Activated CD4-positive, alpha-beta T cell treated with anti-CD3 and anti-CD28 coated beads for 48 hours (primary cell): ENCODE data around the gene ALK.

Experiments
- DNase-seq: peaks from one replicate; pipeline ENCODE4 v3.0.0-alpha.2; 2020

ALK gene

GRCh38 chr2:29573147-29573546 lies 348.2 kb downstream of the ALK start:
- DNase-seq, result no peak

GRCh38 chr2:29570539-29570938 lies 350.8 kb downstream of the ALK start:
- no peak for DNase-seq

GRCh38 chr2:29567906-29568520 lies 353.4 kb downstream of the ALK start:
- DNase-seq, result no peak

GRCh38 chr2:29563697-29564096 lies 357.7 kb downstream of the ALK start:
- DNase-seq, result no peak

GRCh38 chr2:29562896-29563295 lies 358.5 kb downstream of the ALK start:
- DNase-seq, result no peak

- DNase-seq, result no peak
Observed at GRCh38 chr2:29562319-29562718, 359.1 kb downstream of the ALK start.

- DNase-seq, result no peak
Observed at GRCh38 chr2:29561628-29562027, 359.8 kb downstream of the ALK start.

GRCh38 chr2:29561181-29561580 lies 360.2 kb downstream of the ALK start:
- no peak for DNase-seq

GRCh38 chr2:29560566-29560965 lies 360.8 kb downstream of the ALK start:
- no peak for DNase-seq

- DNase-seq, result no peak
Observed at GRCh38 chr2:29560030-29560429, 361.4 kb downstream of the ALK start.

- no peak for DNase-seq
Observed at GRCh38 chr2:29559578-29559977, 361.8 kb downstream of the ALK start.

GRCh38 chr2:29558097-29558496 lies 363.3 kb downstream of the ALK start:
- no peak for DNase-seq

- DNase-seq, result no peak
Observed at GRCh38 chr2:29557268-29557667, 364.1 kb downstream of the ALK start.

- no peak for DNase-seq
Observed at GRCh38 chr2:29549069-29549380, 372.4 kb downstream of the ALK start.

GRCh38 chr2:29544917-29545316 lies 376.5 kb downstream of the ALK start:
- no peak for DNase-seq

GRCh38 chr2:29544031-29544430 lies 377.4 kb downstream of the ALK start:
- no peak for DNase-seq

GRCh38 chr2:29535188-29535587 lies 386.2 kb downstream of the ALK start:
- no peak for DNase-seq

GRCh38 chr2:29532436-29532835 lies 388.9 kb downstream of the ALK start:
- no peak for DNase-seq

- DNase-seq, result no peak
Observed at GRCh38 chr2:29531626-29532025, 389.8 kb downstream of the ALK start.

- no peak for DNase-seq
Observed at GRCh38 chr2:29530281-29530680, 391.1 kb downstream of the ALK start.

- peak; percentile 62 for DNase-seq
Observed at GRCh38 chr2:29528891-29529520, 392.4 kb downstream of the ALK start.

GRCh38 chr2:29528371-29528770 lies 393.0 kb downstream of the ALK start:
- no peak for DNase-seq

- DNase-seq, result no peak
Observed at GRCh38 chr2:29527947-29528346, 393.4 kb downstream of the ALK start.

- no peak for DNase-seq
Observed at GRCh38 chr2:29526587-29527586, 394.5 kb downstream of the ALK start.
